CMK (cell line): Measurements from ENCODE around the gene MYO1D.
"Not testable (repeated sequence)": the region's sequence is repeated elsewhere in the genome, so short reads cannot be mapped to it uniquely, and the experiment has no call there.

Experiments used
- DNase-seq: peaks from one replicate; pipeline ENCODE4 v3.0.0-alpha.2; 2010; ENCODE audit warnings: low read depth

MYO1D gene

DNA sequence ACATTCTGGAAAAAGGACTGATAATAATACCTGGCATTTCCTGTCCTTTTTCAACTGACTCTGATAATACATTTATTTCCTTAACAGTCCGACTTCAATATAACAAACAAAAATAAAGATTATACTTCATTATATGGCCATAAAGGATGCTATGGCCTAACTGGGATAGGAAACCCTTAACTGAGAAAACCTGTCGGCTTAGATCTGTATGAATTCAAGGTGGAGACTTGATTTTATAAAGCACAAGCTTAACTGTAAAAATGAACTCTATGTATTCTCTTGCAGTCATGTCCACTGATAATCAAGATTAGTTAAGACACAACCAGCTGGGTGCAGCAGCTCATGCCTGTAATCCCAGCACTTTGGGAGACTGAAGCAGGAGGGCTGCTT is 102.2 kb downstream of the MYO1D start:
- no peak for DNase-seq

DNA sequence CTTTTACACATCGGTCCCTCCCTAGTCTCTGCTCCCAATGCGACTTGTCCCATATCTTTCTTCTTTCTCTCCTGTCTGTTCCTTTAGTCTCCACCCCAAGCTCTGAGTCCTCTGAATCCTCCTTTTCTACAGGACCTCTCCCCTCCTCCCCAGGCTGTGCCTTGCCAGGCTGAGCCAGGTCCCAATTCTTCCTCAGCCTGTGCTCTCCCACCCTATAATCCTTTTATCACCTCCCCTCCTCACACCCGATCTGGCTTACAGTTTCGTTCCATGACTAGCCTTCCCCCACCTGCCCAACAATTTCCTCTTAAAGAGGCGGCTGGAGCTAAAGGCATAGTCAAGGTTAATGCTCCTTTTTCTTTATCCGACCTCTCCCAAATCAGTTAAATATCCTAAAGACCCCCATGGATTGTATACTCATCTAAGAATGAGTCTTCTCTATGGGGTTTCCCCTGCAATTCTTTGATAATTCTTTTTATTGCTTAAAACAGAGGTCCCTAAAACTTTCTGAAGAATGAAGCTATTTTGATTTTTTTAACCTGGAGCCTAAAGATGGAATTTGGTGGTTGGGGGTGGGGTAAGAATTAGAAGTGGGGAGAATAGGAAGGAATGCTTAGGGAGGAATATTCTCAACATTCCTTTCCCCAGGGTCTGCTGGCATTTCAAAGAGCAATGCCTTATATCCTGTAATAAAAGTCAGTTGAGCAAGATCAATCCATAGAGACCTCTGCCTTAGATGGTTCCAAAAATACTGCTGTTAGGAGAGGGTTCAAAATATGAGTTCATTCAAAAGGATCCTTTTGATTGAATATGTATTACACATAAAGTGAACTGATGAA is 102.8 kb downstream of the MYO1D start:
- no peak for DNase-seq

DNA sequence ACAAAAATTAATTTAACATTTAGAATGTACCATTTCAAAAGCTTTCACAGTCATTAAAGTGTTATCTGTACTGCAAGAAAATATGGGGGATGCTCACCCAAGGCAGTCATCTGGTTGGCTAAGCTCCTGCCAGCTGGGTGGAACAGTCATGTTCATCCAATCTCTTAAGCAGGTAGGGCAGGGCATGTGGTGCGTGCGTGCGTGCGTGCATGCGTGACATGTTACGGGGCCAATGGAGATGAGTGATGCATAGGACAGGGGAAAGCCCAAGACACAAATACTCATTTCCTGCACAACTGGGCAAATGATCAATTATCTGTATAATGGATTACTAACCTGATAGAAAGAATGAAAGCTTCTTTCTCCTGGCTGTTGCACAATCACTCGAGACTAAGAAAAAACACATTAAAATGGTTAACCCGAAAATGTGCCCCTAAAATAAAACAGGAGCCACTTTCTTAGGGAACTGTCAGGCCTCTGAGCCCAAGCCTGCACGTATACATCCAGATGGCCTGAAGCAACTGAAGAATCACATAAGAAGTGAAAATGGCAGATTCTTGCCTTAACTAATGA is 104.4 kb downstream of the MYO1D start:
- no peak for DNase-seq

DNA sequence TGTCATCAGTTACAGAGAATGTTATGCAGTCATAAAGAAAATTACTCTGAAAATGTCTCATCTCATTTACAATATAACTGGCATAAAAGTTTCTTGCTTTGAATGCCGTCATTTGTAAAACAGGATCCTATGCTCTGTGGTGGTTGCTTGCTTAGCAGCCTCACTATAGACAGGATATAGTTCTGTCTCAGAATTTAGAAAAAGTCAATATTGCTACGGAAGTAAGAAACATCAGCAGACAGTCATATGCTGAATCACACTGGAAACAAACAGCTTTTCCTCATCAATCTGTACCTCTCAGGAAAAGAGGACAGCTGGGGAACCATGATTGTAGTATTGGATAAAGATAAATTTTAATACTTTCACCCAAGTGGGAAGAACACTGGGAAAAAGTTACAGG is 105.5 kb downstream of the MYO1D start:
- DNase-seq: no peak

DNA sequence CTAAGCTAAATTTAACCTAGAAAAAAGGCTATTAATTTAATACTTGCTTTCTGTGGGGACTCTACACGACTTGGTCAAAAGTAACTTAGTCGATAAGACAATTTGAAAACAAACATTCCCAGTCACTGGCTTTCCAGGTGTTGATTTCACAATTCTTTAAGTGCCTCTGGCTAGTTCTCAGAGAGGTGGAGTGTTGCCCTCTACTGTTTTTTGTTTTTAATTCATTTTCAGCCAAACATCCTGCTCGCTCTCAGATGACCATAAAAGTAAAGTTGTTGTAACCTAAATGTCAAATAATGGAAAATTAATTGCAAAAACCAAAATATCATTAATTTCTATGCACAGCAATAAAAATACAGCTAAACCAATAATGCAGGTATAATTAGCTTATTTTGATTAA is 107.1 kb downstream of the MYO1D start:
- no peak for DNase-seq

DNA sequence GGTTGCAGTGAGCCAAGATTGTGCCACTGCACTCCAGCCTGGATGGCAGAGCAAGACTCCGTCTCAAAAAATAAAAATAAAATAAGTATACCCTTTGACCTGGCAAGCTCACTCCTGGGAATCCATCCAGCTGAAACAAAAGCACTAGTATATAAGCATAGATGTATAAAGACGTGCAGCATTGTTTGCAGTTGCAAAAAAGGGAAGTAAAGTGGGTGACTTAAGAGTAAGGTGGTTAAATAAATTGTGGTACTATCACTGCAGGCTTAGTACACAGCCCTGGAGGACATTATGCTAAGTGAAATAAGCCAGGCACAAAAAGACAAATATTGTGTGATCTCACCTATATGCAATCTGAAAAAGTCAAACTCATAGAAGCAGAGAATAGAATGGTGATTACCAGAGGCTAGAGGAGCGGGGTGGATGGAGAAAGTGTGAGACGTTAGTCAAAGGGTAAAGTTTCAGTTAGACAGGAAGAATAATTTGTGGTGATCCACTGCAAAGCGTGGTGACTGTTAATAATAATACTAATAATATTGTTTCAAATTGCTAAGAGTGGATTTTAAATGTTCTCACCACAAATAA is 113.0 kb downstream of the MYO1D start:
- no peak for DNase-seq

DNA sequence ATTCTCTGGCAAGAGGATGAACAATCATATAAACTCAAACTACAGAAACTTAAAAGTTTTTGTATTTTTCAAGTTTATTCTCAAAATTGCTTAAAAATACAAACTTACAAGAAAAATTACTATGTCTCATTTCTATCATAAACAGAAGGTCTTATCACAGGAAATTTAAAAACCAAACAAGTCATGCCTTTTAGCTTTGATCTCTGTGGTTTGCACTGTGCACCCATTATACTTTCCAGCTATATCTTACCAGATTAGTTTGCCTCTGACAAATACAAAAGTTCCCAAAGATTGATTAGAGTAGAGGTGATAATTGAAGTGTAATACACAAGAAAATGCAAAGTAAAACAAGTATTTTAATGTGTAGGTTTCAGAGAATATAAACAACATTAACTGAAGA is 117.4 kb downstream of the MYO1D start:
- no peak for DNase-seq

DNA sequence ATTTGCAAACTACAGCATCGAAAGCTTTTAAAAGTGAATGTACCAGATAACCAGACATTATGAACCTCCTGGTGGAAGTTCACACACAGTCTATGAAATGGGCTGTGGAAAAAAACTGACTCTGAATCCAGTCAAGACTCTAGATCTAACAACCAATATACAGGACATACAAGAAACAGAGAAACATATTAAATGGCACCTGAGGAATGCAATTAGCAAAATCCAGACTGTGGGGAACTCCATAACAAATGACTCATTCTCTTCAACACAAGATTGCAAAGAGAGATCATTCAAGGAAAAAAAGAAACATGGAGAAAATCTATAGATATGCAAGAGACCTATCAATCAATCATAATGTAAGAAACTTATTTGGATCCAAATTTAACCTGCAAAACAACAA is 119.0 kb downstream of the MYO1D start:
- no peak for DNase-seq

DNA sequence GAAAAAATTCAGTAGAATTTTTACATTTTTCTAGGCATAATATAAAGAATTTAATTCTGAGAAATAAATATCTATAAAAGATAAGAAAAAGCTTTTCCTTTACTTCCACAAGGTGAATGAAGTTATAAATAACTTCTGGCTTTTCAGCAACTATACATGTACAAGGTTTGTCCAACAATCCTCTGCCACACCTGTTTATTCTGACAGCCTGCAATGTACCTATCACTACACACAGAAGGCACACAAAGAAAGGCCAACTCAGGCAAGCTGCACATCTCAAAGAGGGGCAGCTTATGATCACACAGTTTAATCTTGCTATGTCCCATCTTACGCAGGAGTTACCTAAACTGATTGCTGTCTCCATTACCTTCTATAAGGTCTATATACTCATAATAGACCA is 120.2 kb downstream of the MYO1D start:
- DNase-seq: no peak

DNA sequence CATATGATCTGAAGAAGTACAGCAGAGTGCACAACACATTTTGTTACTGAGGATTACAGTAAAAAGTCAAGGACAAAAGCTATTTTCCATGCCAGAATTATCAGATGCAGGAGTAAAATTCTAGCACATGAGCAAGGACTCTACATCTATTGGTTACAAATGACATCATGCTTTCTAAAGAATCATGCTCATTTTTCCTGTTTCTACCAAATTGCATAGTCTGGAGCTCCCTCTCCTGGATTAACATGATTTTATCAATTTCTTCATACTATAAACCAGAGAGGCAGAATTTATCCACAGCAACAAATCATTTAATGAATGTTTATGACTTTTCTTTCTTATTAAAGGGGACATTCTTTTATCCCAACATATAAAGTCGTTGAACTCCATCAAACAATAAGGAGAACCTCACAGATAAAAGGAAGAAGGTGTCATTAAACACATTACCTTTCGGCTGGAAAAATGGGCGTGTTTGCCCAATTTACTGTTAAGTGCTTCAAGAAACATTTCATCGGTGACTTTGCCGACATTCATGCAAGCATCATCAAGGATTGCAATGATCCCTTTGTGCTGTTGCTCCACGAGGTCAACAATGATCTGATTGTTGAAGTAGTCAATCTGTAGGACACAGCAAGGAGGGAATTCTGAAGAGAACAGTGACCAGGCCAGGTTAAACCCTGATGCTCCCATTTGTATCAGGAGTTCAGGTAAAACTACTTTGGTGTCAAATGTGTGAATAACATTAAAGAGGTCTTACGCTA is 121.7 kb downstream of the MYO1D start:
- DNase-seq: no peak

DNA sequence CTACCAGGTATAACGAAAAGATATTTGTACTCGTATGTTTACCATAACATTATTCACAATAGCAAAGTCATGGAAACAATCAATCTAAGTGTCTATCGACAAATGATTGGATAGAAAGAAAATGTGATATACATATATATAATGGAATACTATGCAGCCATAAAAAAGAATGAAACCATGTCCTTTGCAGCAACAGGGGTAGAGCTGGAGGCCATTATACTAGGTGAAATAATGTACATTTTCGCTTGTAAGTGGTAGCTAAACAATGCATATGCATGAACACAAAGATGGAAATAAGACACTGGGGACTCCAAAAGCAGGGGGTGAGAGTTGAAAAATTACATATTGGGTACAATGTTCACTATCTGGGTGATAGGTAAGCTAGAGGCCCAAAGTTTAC is 124.0 kb downstream of the MYO1D start:
- no peak for DNase-seq

DNA sequence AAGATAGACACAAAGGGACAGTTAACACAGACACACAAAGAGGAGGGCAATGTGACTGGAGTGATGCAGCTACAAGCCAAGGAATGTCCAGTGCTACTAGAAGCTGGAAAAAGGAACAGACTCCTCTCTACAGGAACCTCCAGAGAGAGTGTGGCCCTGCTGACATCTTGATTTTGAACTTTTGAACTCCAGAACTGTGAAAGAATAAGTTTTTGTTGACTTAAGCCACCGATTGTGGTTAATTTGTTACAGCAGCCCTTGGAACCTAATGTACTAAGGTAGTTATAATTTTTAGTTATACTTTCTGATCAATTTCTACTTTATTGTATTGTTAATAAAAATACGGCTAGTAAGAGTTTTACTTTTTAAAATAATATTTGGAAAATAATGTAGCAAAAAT is 129.1 kb downstream of the MYO1D start:
- DNase-seq: no peak

DNA sequence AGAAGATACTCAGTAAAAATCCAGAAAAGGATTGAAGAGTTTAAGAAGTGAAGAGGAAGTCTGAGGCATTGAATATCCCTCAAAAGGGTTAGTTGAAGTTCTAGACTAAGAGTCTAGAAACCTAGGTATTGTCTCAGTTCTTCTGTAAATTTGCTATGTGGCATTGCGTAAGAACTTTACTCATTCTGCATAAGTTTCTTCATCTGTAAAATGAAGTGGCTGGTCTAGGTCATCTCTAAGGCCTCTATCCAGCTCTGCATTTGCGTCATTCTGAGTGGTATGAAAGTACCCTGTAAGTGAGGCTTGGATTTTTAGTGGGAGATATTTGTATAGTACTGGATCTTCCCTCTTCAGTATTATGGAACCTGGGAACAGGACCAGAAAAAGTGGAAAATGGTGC is 130.2 kb downstream of the MYO1D start:
- no peak for DNase-seq

DNA sequence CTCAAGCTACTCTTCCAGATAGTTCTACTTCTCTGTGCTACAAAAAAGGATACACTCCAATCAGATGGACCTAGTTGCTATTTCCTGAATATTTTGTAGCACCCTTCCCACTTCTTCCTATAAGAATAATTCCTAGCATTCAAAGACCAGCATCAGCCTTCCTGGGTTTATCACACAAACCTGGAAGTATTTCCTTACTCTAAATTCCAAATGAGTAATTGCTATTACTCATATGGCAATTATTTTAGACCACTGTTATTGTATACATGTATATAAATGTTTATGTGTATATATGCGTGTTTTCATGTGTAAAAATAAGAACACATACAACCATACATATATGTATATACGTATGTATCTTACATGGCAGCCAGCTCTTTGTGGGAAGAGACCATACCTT is 130.6 kb downstream of the MYO1D start:
- no peak for DNase-seq

DNA sequence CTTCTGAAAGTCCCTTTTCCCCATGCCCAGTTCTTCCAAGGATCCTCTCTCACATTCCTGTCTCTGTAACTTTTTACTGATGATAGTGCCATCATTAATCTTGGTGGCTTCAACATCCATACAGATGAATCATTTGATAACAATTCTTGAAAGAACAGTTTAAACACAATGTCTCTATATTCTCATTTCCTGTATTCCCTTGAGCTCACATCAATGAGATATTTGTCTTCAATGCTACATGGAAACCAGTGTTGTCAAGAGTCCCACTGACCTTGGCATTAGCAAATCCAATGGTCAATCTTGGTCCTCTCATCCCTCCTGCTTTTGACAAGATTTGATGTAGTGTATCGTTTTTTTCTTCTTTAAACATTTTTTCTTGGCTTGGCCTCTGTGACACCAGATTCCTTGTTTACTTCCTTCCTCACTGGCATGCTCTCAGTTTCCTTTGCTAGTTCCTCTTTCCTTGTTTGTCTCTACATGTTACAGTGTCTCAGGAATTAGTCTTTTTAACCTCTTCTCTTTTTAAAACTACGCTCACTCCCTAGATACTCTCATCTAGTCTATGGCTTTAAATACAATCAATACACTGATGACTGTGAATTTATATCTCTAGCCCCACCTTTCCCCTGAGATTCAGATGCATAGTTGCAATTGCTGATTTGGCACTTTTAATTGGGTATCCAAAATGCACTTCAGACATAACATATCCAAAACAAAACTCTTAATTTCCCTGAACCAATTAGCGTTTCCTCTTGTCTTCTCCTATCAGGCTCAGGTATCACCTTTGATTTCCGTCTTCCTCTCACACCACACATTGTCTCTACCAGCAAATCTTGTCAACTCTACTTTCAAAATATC is 134.0 kb downstream of the MYO1D start:
- no peak for DNase-seq

DNA sequence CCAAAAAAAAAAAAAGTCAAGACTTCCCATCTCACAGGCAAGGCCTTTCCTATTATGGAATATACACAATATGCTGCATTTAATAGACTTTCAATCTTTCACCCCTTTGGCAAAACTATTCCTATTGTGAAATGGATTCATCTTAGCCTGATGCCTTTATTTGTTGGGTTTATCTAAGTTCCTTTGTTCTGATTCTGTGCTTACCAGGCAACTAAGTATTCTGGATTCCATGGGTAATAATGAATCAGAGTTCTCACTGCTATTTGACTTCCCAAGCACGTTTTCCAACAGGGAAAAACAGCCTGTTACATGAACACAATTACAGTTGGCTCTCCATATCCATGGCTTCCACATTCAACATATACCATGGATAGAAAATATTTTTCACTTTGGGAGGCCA is 135.5 kb downstream of the MYO1D start:
- DNase-seq: no peak

DNA sequence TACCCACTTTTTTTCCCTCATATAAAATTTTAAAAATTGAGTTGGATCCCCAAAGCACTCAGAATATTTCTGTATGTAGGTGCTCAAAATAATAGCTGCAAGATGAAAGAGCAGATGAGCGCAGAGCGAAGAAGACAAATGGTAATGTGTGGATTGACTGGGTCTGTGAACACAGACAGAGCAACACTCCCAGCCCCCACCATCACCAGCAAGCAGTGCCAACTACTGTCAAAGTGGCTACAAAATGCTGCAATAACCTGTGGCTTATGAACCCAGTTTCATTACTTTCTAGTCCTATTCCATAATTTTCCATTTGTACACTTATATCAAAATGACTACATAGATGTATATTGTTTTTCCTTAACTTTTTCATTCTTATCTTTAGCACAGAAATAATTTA is 137.2 kb downstream of the MYO1D start:
- no peak for DNase-seq

DNA sequence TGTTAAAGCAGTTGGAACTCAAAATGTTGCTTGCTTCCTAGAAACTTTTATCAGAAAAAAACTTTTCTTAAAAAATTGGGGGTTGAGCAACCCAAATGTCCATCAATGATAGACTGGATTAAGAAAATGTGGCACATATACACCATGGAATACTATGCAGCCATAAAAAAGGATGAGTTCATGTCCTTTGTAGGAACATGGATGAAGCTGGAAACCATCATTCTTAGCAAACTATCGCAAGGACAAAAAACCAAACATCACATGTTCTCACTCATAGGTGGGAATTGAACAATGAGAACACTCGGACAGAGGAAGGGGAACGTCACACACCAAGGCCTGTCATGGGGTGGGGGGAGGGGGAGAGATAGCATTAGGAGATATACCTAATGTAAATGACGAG is 137.8 kb downstream of the MYO1D start:
- DNase-seq: not testable (repeated sequence)

DNA sequence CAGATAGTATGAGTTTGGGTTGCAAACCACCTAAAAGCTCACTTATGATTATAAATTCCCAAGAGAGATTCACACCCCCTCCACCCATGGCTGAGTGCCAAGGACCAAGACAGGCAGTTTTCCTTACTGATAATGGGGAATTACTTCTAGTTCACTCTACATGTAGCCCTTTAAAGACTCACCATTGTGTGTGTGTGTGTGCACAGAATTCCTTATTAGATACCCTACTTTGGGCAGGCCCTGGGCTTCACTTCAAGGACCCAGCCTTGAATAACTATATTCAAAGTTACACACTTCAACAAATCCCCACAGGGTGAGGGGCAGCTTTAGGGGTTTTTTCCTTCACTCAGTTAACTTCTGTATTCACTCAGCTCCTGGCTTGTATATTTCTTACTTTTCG is 143.5 kb downstream of the MYO1D start:
- no peak for DNase-seq

DNA sequence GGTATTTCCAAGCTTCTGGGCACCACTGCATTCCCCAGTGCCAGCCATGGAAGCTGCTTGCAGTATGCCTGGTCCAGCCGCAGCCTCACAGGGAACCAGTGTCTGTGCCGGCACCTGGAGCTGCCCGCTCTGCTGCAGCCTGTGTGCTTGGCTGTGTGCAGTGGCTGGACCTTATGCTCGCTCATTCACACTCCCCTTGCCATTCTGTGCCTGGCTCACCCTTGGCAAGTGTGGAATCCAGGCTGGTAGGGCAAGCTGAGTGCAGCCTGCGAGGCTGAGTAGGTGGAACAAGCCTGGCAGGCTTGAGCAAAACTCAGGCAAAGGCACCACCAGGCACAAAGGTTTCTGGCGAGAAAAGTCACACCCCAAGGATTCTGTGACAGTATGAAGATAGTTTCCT is 144.0 kb downstream of the MYO1D start:
- DNase-seq: no peak

DNA sequence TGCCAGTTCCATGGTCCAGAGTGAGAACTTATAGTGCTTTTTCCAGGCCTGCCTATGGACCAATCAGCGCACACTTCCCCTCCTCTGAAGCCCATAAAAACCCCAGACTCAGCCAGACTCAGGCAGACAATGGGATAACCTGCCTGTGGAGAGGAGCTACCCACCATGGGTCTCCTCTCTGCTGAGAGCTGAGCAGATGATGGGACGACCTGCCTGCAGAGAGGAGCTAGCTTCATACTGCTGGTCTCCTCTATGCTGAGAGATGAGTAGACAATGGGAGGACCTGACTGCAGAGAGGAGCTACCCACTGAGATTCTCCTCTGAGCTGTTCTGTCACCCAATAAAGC is 144.7 kb downstream of the MYO1D start:
- DNase-seq: no peak
